AG09319 (cell line): ENCODE data around the gene ASNSD1.
A peak's percentile ranks its signal among the peaks of the same experiment; 100 is the strongest.

Experiments used
- DNase-seq: peaks from one replicate; pipeline ENCODE4 v3.0.0-alpha.2; 2010; ENCODE audit warnings: low read depth; ENCODE audit errors: extremely low read depth
- TF ChIP-seq, protein P1 (sequence below): IDR thresholded peaks from 2 replicates; pipeline ENCODE4 v1.5.1; 2011; ENCODE audit warnings: low read depth, mild to moderate bottlenecking, inconsistent platforms, low read length, moderate library complexity

Gene ASNSD1

DNA sequence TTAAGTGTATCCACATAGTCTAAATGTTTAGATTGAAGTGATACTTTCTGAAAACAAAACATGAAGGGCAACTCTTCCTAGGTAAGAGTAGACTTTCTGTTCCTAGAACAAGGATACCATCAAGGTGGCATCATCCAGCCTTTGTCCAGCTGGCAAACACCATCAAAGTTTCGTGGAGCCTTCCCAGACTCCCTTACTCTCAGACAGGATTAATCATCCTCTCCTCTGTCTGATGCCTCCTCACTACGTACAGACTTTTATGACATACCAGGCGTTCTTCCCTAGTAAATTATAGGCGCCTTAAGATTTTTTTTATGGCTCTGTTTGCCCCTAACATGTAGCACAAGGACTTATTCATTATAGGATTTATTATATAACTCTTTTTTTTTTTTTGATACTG lies 29.4 kb upstream of the ASNSD1 start:
- DNase-seq = no peak
- TF ChIP-seq, protein P1, sequence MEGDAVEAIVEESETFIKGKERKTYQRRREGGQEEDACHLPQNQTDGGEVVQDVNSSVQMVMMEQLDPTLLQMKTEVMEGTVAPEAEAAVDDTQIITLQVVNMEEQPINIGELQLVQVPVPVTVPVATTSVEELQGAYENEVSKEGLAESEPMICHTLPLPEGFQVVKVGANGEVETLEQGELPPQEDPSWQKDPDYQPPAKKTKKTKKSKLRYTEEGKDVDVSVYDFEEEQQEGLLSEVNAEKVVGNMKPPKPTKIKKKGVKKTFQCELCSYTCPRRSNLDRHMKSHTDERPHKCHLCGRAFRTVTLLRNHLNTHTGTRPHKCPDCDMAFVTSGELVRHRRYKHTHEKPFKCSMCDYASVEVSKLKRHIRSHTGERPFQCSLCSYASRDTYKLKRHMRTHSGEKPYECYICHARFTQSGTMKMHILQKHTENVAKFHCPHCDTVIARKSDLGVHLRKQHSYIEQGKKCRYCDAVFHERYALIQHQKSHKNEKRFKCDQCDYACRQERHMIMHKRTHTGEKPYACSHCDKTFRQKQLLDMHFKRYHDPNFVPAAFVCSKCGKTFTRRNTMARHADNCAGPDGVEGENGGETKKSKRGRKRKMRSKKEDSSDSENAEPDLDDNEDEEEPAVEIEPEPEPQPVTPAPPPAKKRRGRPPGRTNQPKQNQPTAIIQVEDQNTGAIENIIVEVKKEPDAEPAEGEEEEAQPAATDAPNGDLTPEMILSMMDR = no peak

DNA sequence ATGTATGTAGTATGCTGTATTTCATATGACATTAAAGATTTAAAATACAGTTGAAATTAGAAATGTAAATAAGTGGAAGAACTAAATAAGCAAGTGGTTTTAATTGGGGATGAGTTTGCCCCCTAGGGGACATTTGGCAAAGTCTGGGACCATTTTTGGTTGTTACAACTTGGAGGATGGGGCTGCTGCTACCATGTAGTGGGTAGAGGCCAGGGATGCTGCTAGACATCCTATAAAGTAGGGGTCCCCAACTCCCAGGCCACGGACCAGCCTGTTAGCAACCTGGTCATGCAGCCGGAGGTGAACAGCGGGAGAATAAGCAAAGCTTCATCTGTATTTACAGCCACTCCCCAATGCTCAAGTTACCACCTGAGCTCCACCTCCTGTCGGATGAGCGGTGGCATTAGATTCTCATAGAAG lies 27.9 kb upstream of the ASNSD1 start:
- TF ChIP-seq, protein P1 = peak; percentile 26
- no peak for DNase-seq

DNA sequence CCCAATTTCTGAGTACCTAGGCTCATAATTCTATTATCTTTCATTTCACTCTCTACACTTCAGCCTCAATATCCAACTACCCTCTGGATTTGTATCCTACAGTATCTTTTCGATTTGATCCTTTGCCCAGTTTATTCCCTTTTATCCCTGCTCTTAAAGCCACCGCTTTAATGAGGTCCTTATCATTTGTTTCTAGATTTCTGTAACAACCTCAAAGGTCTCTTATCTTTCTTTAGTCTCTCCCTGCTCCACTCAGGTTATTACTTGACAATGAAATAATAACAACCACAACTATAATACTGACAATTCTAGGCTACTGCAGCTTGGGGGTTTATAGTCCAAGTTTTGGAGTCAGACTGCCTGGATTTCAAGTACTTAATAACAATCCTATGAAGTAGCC lies 25.9 kb upstream of the ASNSD1 start:
- TF ChIP-seq, protein P1 = no peak
- no peak for DNase-seq

DNA sequence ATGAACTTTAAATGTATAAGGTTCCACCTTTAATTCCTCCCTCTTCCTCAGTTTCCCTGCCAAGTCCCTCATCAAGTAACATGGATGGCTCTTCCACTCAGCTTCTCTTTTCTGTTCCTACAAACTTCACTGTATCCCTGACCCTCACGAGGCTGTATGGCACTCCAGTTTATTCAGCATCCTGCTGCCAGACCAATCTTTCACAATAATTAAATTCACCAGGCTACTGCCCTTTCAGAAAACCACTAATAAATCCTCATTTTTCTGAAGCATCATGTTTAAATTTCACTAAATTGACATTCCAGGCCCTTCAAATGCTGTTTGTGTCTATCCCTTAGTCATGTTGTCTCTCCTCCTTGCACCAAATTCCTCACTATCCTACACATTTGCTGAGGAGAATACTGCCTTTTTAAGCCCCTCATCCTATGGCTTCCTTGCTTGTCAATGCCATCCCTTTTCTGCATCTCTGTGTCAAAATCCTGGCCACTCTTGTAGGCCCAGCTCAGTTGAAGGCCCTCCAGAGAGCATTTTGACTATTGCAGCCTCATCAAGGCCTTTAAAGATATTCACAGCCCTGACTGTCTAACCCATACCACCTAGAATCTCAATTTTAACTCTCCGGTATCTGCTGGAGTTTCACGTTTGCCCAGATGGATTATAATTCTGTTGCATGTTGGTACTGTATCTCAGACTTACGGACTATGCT lies 22.8 kb upstream of the ASNSD1 start:
- TF ChIP-seq, protein P1 = no peak
- DNase-seq = no peak

DNA sequence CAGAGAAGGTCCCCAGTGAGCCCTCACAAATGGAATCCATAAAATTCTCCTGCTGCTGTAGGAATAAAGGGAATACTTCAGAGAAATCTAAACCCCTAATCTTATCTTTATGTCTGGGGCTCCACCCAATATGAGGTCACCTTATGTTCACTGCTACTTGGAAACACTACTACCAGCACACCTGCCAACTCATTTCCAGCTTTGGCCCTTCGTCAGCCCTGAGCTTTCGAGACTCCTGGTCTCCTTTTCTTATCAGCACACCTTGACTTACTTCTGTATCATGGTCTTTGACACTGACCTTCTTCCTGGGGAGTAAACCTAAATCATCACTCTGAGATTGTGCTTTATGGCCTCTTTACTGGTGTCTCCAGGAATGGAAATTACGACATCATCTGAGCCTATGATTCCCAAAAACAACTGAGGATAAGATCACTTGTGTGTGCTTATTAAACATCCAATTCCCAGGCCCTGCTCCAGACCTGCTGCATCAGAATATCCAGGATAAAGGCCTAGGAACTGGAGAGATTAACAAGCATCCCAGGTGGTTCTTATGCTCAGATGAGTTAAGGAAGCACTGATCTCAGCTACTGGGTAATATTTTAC lies 22.2 kb upstream of the ASNSD1 start:
- TF ChIP-seq, protein P1 = no peak
- DNase-seq = no peak

DNA sequence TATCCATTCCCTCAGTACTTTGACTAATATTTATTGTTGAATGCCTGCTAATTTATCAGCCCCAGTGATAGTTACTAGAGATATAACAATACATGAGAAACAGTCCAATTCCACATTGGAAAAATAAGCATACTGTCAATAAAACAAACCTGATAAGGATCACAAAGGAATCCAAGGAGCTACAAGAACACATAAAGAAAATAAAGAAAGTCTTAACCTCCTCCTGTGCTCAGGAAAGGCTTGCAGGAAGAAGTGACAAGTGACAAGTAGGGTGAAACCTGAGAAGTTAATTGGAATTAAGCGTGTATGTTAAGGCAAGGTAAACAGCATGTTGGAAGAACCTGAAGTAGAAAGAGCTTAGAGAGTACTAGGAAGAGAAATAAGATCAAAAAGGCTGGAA lies 20.3 kb upstream of the ASNSD1 start:
- DNase-seq = no peak
- TF ChIP-seq, protein P1 = no peak

DNA sequence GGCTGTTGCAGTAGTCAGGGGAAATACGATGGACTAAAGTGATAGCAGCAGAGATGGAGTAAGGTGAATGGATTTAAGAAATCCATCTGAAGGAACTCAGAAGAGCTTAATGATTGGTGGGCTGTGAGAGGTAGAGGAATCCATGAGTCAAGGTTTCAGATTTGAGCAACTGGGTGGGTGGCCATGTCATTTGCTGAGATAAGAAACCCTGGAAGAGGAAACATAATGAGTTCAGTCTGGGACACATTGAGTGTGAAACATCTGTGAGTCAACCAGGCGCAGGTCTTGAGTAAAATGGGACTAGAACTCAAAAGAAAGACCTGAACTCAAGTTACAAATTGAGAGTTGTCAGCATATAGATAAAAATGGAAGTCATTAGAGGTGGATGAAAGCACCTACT lies 19.7 kb upstream of the ASNSD1 start:
- TF ChIP-seq, protein P1 = no peak
- DNase-seq = no peak
